ENCODE results near the gene AP2A2.

DNA sequence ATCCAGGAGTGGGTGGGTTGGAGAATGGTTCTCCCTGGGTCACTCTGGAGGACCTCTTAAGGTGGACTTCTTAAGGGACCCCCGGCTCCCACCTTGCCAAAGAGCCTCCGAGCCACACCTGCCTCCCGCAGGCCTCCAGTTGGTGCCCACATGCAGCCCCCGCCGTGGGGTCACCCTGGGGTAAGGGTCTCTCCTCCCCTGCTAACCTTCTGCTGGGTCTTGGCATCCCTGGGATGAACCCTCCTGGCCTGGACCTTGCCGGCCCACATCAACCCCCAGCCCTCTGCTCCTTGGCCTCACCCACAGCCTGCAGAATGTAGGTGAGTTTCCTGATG lies 123.4 kb downstream of the AP2A2 start:
- TF ChIP-seq POLR2AphosphoS5 (IDR thresholded peaks at IDR 0.05; ENCODE audit: borderline replicate concordance, low read depth, low read length) (no peak), EZH2 (IDR thresholded peaks at IDR 0.05) (no peak)

Data from SK-N-MC (cell line).